Vagina (tissue), 2 donors: ENCODE measurements around the gene EFHC1. TPM values are rescaled to one million over a fixed set of nuclear protein-coding genes. Genes with fewer than 3 reads are reported as not detected.

ENCODE experiments used
- DNase-seq, 2 donors: peaks; one replicate each; pipeline ENCODE4 v3.0.0-alpha.2; 2017; ENCODE audit errors: extremely low spot score in 2 of 2
- H3K27ac ChIP-seq: fragments of 200-600 bp; sonication (generic); one replicate; pipeline ENCODE4 v1.5.1; 2019
- H3K27me3 ChIP-seq: fragments of 200-600 bp; sonication (generic); one replicate; pipeline ENCODE4 v1.5.1; 2019
- H3K36me3 ChIP-seq, 2 donors: fragments of 200-600 bp; sonication (generic); one replicate each; pipeline ENCODE4 v1.5.1; 2017 to 2019
- H3K4me1 ChIP-seq: fragments of 200-600 bp; sonication (generic); one replicate; pipeline ENCODE4 v1.5.1; 2019
- H3K4me3 ChIP-seq, 2 donors: fragments of 200-600 bp; sonication (generic); 1 replicate in 1 of 2; 2 replicates in 1 of 2; pipeline ENCODE4 v1.5.1; 2016 to 2019
- H3K9me3 ChIP-seq: fragments of 200-600 bp; sonication (generic); one replicate; pipeline ENCODE4 v1.5.1; 2019
- CTCF ChIP-seq, 3 experiments: fragments of 450-650 bp in 2 of 3; fragments of 200-600 bp in 1 of 3; sonication (generic) in 1 of 3; IDR thresholded peaks; one replicate each; pipeline ENCODE4 v1.5.1; 2017 to 2019; ENCODE audit warnings: antibody characterized with exemption in 3 of 3, mild to moderate bottlenecking in 2 of 3, moderate library complexity in 2 of 3
- POLR2A ChIP-seq, 2 donors: fragments of 450-650 bp; IDR thresholded peaks; one replicate each; pipeline ENCODE4 v1.6.1; 2017; ENCODE audit warnings: antibody characterized with exemption in 2 of 2, mild to moderate bottlenecking in 2 of 2, moderate library complexity in 2 of 2
- POLR2AphosphoS5 ChIP-seq, 2 donors: sonication (generic); formaldehyde crosslinking; IDR thresholded peaks; one replicate each; pipeline ENCODE4 v1.9.0; 2017; ENCODE audit warnings: antibody characterized with exemption in 2 of 2, mild to moderate bottlenecking in 2 of 2, low read depth in 1 of 2; ENCODE audit not compliant: insufficient read depth in 1 of 2
- intact Hi-C: fragments of 100-400 bp; cut with DNase I; formaldehyde crosslinking; loops from one replicate; pipeline ENCODE4 v1.15.1; 2023
- total RNA-seq: library from RNA; depleted of rRNA; stranded (reverse); fragments of >200 nt; gene quantifications from one replicate; pipeline ENCODE4 v1.2.3, GENCODE V29; 2016

The EFHC1 gene
- total RNA-seq, 1 donor from 2014 or later: 27.0 TPM

GRCh38 chr6:52570291-52570700 lies 150.2 kb downstream of the EFHC1 start:
- Histone ChIP-seq H3K27me3 (no peaks in the 10 kb centered on the region), H3K9me3 (no peaks in the 10 kb centered on the region), H3K4me1 (peaks cover 85% of the 10 kb centered on the region), H3K27ac (peak overlapping the region; percentile 42), H3K36me3 (no peaks in the 10 kb centered on the region), H3K4me3 (no peak overlapping the region)
- TF ChIP-seq POLR2AphosphoS5 (IDR thresholded peaks at IDR 0.05; ENCODE audit: insufficient read depth in 1 of 2, low read depth in 1 of 2) (no peak), CTCF (IDR thresholded peaks at IDR 0.05) (no peak), POLR2A (IDR thresholded peaks at IDR 0.05) (no peak)
- intact Hi-C loops: no loop called here
- no peak for DNase-seq

- H3K27ac ChIP-seq: peak overlapping the region; percentile 42
- intact Hi-C loops: no loop called here
Measured at GRCh38 chr6:52571099-52571755, 151.1 kb downstream of the EFHC1 start.

GRCh38 chr6:52572536-52572935 lies 152.4 kb downstream of the EFHC1 start:
- H3K27ac ChIP-seq: peak overlapping the region; percentile 84
- H3K4me1 ChIP-seq: peaks cover 81% of the 10 kb centered on the region
- no peaks in the 10 kb centered on the region for H3K27me3 ChIP-seq
- no peaks in the 10 kb centered on the region for H3K9me3 ChIP-seq
- intact Hi-C loops: no loop called here
- H3K4me3 ChIP-seq: no peak overlapping the region
- TF ChIP-seq CTCF (IDR thresholded peaks at IDR 0.05): no peak
- DNase-seq: no peak
- H3K36me3 ChIP-seq: no peaks in the 10 kb centered on the region

More at GRCh38 chr6:52571099-52571755, 151.1 kb downstream of the EFHC1 start:
- TF ChIP-seq POLR2AphosphoS5 (IDR thresholded peaks at IDR 0.05; ENCODE audit: insufficient read depth in 1 of 2, low read depth in 1 of 2) (no peak), POLR2A (IDR thresholded peaks at IDR 0.05) (no peak), CTCF (IDR thresholded peaks at IDR 0.05) (no peak)
- H3K36me3 ChIP-seq: no peaks in the 10 kb centered on the region
- H3K4me1 ChIP-seq: peaks cover 92% of the 10 kb centered on the region
- H3K9me3 ChIP-seq: no peaks in the 10 kb centered on the region
- DNase-seq: no peak
- H3K4me3 ChIP-seq: no peak overlapping the region
- H3K27me3 ChIP-seq: no peaks in the 10 kb centered on the region

- no peaks in the 10 kb centered on the region for H3K27me3 ChIP-seq
- no peak for DNase-seq
- intact Hi-C loops: no loop called here
- peak overlapping the region; percentile 84 for H3K27ac ChIP-seq
- peaks cover 74% of the 10 kb centered on the region for H3K4me1 ChIP-seq
- no peaks in the 10 kb centered on the region for H3K36me3 ChIP-seq
- TF ChIP-seq CTCF (IDR thresholded peaks at IDR 0.05): no peak
- no peak for TF ChIP-seq POLR2AphosphoS5 (IDR thresholded peaks at IDR 0.05; ENCODE audit: insufficient read depth in 1 of 2, low read depth in 1 of 2)
- no peaks in the 10 kb centered on the region for H3K9me3 ChIP-seq
- H3K4me3 ChIP-seq: peak overlapping the region; percentile 12 to 18
Measured at GRCh38 chr6:52573295-52573694, 153.2 kb downstream of the EFHC1 start.

Other genes starting within 250 kb of the EFHC1 start
- gene IL17A, start 234.0 kb upstream of the EFHC1 start, total RNA-seq: not detected
- gene IL17F, start 175.8 kb upstream of the EFHC1 start, total RNA-seq: not detected
- 36.3 TPM for gene MCM3, start 135.6 kb upstream of the EFHC1 start, total RNA-seq
- 8.8 TPM for gene PAQR8, start 58.2 kb upstream of the EFHC1 start, total RNA-seq
- gene TRAM2, start 156.7 kb downstream of the EFHC1 start, total RNA-seq: 11.0 TPM